Osteoblast (primary cell): ENCODE data around the gene FLT1. TPM values are rescaled to one million over a fixed set of nuclear protein-coding genes. Genes with fewer than 3 reads are reported as not detected.

Source experiments
- DNase-seq: peaks from one replicate; pipeline ENCODE4 v3.0.0; 2011; ENCODE audit warnings: low spot score, mixed read lengths; ENCODE audit not compliant: insufficient read length; ENCODE audit errors: missing footprints
- H2AFZ ChIP-seq: 2 replicates; pipeline ENCODE4 v1.6.0; 2011; ENCODE audit warnings: mild to moderate bottlenecking, low read length
- H3K27ac ChIP-seq: 2 replicates; pipeline ENCODE4 v1.5.1; 2011; ENCODE audit warnings: mild to moderate bottlenecking, low read depth, low read length, moderate library complexity
- H3K27me3 ChIP-seq: 2 replicates; pipeline ENCODE4 v1.6.0; 2012; ENCODE audit warnings: mild to moderate bottlenecking, control low read depth, inconsistent platforms, low read length, moderate library complexity; ENCODE audit not compliant: insufficient read depth
- H3K36me3 ChIP-seq: 2 replicates; pipeline ENCODE4 v1.5.1; 2011; ENCODE audit warnings: mild to moderate bottlenecking, low read length, control low read depth, moderate library complexity; ENCODE audit not compliant: insufficient read depth
- H3K4me1 ChIP-seq: 2 replicates; pipeline ENCODE4 v1.5.1; 2011; ENCODE audit warnings: mild to moderate bottlenecking, low read length, control low read depth, moderate library complexity; ENCODE audit not compliant: insufficient read depth
- H3K4me2 ChIP-seq: 2 replicates; pipeline ENCODE4 v1.6.0; 2011; ENCODE audit warnings: mild to moderate bottlenecking, low read length; ENCODE audit not compliant: insufficient read depth
- H3K4me3 ChIP-seq: fragments of 200-600 bp; sonication (generic); 3 replicates; pipeline ENCODE4 v1.5.1; 2012; ENCODE audit warnings: mild to moderate bottlenecking, low read length, inconsistent platforms; ENCODE audit not compliant: insufficient read depth
- H3K79me2 ChIP-seq: 2 replicates; pipeline ENCODE4 v1.6.0; 2012; ENCODE audit warnings: mild to moderate bottlenecking, low read length, control low read depth, inconsistent platforms; ENCODE audit not compliant: insufficient read depth
- H3K9me3 ChIP-seq: 2 replicates; pipeline ENCODE4 v1.5.1; 2011; ENCODE audit warnings: low read depth, low read length, control low read depth
- H4K20me1 ChIP-seq: 2 replicates; pipeline ENCODE4 v1.6.0; 2012; ENCODE audit warnings: mild to moderate bottlenecking, low read length, control low read depth; ENCODE audit not compliant: insufficient read depth
- total RNA-seq: library from RNA; depleted of rRNA; stranded (reverse); fragments of >200 nt; gene quantifications from 2 replicates; pipeline ENCODE4 v1.2.3, GENCODE V29; 2012
- TF ChIP-seq, protein P1 (sequence below): IDR thresholded peaks from 2 replicates; pipeline ENCODE4 v1.5.1; 2011; ENCODE audit warnings: mild to moderate bottlenecking, low read depth, low read length, moderate library complexity; ENCODE audit errors: extremely low read depth

Gene FLT1
- total RNA-seq, 1 donor = not detected

GRCh38 chr13:28483313-28483931 is 11.5 kb downstream of the FLT1 start:
- no peak for DNase-seq
- Histone ChIP-seq H3K36me3 (no peaks in the 10 kb centered on the region), H4K20me1 (no peaks in the 10 kb centered on the region), H3K79me2 (no peaks in the 10 kb centered on the region), H3K9me3 (no peaks in the 10 kb centered on the region), H3K27ac (no peak overlapping the region), H2AFZ (no peak overlapping the region), H3K4me1 (no peaks in the 10 kb centered on the region), H3K4me2 (no peak overlapping the region), H3K27me3 (peaks cover 30% of the 10 kb centered on the region), H3K4me3 (no peak overlapping the region)
- TF ChIP-seq, protein P1, sequence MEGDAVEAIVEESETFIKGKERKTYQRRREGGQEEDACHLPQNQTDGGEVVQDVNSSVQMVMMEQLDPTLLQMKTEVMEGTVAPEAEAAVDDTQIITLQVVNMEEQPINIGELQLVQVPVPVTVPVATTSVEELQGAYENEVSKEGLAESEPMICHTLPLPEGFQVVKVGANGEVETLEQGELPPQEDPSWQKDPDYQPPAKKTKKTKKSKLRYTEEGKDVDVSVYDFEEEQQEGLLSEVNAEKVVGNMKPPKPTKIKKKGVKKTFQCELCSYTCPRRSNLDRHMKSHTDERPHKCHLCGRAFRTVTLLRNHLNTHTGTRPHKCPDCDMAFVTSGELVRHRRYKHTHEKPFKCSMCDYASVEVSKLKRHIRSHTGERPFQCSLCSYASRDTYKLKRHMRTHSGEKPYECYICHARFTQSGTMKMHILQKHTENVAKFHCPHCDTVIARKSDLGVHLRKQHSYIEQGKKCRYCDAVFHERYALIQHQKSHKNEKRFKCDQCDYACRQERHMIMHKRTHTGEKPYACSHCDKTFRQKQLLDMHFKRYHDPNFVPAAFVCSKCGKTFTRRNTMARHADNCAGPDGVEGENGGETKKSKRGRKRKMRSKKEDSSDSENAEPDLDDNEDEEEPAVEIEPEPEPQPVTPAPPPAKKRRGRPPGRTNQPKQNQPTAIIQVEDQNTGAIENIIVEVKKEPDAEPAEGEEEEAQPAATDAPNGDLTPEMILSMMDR = no peak

DNA sequence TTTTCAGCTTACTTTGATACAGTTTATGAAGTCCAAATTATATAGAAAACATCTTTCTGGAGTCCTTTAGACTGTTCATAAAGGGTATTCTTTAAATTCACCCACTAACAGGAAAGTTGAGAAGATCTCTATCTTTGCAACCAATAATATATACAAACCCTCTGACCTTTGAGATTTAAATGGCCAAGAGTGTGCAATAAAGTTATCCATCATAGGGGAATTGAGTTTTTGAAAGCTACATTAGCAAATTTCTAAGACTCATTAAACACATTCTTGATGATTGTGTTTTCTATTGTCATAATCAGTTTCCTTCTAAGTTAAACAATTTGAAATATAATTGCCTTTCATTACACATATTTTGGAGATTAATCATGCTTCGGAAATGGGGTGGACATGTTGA is 15.9 kb downstream of the FLT1 start:
- H4K20me1 ChIP-seq = no peaks in the 10 kb centered on the region
- H2AFZ ChIP-seq = no peak overlapping the region
- no peaks in the 10 kb centered on the region for H3K79me2 ChIP-seq
- H3K27me3 ChIP-seq = peaks cover 14% of the 10 kb centered on the region
- H3K4me3 ChIP-seq = no peak overlapping the region
- peaks cover 13% of the 10 kb centered on the region for H3K4me1 ChIP-seq
- DNase-seq = no peak
- no peaks in the 10 kb centered on the region for H3K36me3 ChIP-seq
- no peaks in the 10 kb centered on the region for H3K9me3 ChIP-seq
- no peak overlapping the region for H3K4me2 ChIP-seq
- TF ChIP-seq, protein P1 = no peak
- H3K27ac ChIP-seq = no peak overlapping the region

- peaks cover 13% of the 10 kb centered on the region for H3K4me1 ChIP-seq
- no peaks in the 10 kb centered on the region for H3K36me3 ChIP-seq
- no peaks in the 10 kb centered on the region for H4K20me1 ChIP-seq
- TF ChIP-seq, protein P1 = no peak
- H2AFZ ChIP-seq = no peak overlapping the region
- no peaks in the 10 kb centered on the region for H3K79me2 ChIP-seq
- peaks cover 6% of the 10 kb centered on the region for H3K27me3 ChIP-seq
- no peak overlapping the region for H3K4me3 ChIP-seq
- no peaks in the 10 kb centered on the region for H3K9me3 ChIP-seq
- peak overlapping the region; percentile 15 for H3K4me2 ChIP-seq
- no peak for DNase-seq
- no peak overlapping the region for H3K27ac ChIP-seq
Observed at GRCh38 chr13:28478127-28478526, 16.8 kb downstream of the FLT1 start.

DNA sequence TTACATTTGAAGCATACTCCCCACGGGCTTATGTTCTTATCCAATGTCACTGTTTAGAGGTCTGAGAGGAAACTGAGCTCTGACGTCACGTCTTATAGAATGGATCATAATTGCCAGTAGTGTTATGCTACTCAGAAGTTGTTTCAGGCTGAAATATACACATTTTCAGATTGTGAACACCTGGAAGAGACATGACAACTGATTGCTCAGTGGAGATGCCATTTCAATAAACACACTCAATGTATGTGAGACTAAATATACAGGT is 17.3 kb downstream of the FLT1 start:
- no peaks in the 10 kb centered on the region for H4K20me1 ChIP-seq
- H3K27ac ChIP-seq = no peak overlapping the region
- no peaks in the 10 kb centered on the region for H3K79me2 ChIP-seq
- peaks cover 13% of the 10 kb centered on the region for H3K4me1 ChIP-seq
- no peak for DNase-seq
- no peaks in the 10 kb centered on the region for H3K36me3 ChIP-seq
- no peak overlapping the region for H3K4me3 ChIP-seq
- no peak overlapping the region for H3K4me2 ChIP-seq
- H3K9me3 ChIP-seq = no peaks in the 10 kb centered on the region
- H2AFZ ChIP-seq = no peak overlapping the region
- TF ChIP-seq, protein P1 = no peak
- H3K27me3 ChIP-seq = peaks cover 2% of the 10 kb centered on the region
